NT2/D1 (cell line): ENCODE measurements around the gene EEFSEC.

Experiments
- SUZ12 ChIP-seq: IDR thresholded peaks from 2 replicates; pipeline ENCODE4 v1.6.1; 2011; ENCODE audit not compliant: insufficient read length, insufficient read depth; ENCODE audit errors: extremely low read depth
- YY1 ChIP-seq: IDR thresholded peaks from 2 replicates; pipeline ENCODE4 v1.6.1; 2011; ENCODE audit not compliant: insufficient read length, insufficient read depth
- ZNF274 ChIP-seq: IDR thresholded peaks from 2 replicates; pipeline ENCODE4 v1.6.1; 2011; ENCODE audit warnings: mild to moderate bottlenecking, low read depth, low read length

DNA sequence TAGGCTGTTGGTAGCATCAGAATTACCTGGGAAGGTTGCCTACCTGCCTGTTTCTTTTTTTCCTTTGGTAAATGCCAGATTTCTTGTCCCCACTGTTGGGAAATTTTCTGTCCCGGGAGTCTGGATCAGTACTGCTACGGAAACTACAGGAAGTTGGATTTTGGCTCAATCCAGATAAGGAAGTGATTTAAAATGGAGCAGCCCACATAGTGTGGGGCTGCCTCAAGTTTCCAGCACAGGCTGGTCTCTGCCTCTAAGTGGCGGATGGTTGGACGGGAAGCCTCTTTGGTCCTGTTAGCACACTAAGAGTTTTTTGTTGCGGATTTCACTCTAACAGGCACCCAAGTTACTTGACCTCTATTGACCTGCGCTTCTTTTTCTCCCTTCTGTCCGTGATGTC is 54.7 kb downstream of the EEFSEC start:
- TF ChIP-seq YY1 (no peak), ZNF274 (no peak), SUZ12 (no peak)
